Fibroblast of lung (primary cell): ENCODE results near the gene SNX30.

ENCODE experiments used
- EZH2 ChIP-seq: IDR thresholded peaks from 2 replicates; pipeline ENCODE4 v1.5.1; 2012; ENCODE audit warnings: low read length, control low read depth, mild to moderate bottlenecking; ENCODE audit errors: missing control alignments
- TF ChIP-seq, protein P1 (sequence below), 2 donors: IDR thresholded peaks in 1 of 2; conservative IDR thresholded peaks in 1 of 2; 1 replicate in 1 of 2; 2 replicates in 1 of 2; pipeline ENCODE4 v1.5.1; 2011 to 2012; ENCODE audit warnings: low read length in 2 of 2, control low read depth in 1 of 2, inconsistent platforms in 1 of 2, low read depth in 1 of 2, mild to moderate bottlenecking in 1 of 2

DNA sequence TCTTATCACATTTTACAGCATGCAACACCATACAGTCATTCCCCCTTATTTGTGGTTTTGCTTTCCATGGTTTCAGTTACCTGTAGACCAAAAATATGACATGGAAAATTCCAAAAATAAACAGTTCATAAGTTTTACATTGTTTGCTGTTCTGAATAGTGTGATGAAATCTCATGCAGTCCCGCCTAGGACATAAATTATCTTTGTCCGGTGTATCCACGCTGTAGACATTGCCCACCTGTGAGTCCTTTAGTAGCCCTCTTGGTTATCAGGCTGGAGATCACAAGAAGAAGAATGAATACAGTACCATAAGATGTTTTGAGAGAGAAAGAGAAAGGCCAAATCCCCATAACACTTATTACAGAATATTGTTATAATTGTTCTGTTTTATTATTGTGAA, 72.1 kb downstream of the SNX30 start:
- TF ChIP-seq, protein P1, sequence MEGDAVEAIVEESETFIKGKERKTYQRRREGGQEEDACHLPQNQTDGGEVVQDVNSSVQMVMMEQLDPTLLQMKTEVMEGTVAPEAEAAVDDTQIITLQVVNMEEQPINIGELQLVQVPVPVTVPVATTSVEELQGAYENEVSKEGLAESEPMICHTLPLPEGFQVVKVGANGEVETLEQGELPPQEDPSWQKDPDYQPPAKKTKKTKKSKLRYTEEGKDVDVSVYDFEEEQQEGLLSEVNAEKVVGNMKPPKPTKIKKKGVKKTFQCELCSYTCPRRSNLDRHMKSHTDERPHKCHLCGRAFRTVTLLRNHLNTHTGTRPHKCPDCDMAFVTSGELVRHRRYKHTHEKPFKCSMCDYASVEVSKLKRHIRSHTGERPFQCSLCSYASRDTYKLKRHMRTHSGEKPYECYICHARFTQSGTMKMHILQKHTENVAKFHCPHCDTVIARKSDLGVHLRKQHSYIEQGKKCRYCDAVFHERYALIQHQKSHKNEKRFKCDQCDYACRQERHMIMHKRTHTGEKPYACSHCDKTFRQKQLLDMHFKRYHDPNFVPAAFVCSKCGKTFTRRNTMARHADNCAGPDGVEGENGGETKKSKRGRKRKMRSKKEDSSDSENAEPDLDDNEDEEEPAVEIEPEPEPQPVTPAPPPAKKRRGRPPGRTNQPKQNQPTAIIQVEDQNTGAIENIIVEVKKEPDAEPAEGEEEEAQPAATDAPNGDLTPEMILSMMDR (conservative IDR thresholded peaks at IDR 0.05 in 1 of 2, IDR thresholded peaks at IDR 0.05 in 1 of 2; ENCODE audit: low read depth in 1 of 2, low read length in 2 of 2): no peak
- no peak for TF ChIP-seq EZH2
